Measurements from ENCODE around the gene ZYG11A. TPM values are rescaled to one million over a fixed set of nuclear protein-coding genes. Genes with fewer than 3 reads are reported as not detected.
A peak's percentile ranks its signal among the peaks of the same experiment; 100 is the strongest.

Gene ZYG11A
- total and polyA plus RNA-seq, 2 of the 13 experiments (the other 11 are each of a cell fraction or from before 2014, with no cell fraction given), result not detected

- TF ChIP-seq GPBP1L1 (CRISPR knock-in tag; IDR thresholded peaks at IDR 0.05) (no peak), SP2 (CRISPR knock-in tag; IDR thresholded peaks at IDR 0.05) (no peak), MBD4 (IDR thresholded peaks at IDR 0.05; ENCODE audit: borderline replicate concordance, low read length) (no peak), NPAS2 (CRISPR knock-in tag; IDR thresholded peaks at IDR 0.05; ENCODE audit: borderline replicate concordance) (0 out of 2 replicates have a peak, but pooled peaks have one; percentile 24), MTF2 (CRISPR knock-in tag; IDR thresholded peaks at IDR 0.05; ENCODE audit: borderline replicate concordance) (no peak)
- TF ChIP-seq, protein P1, sequence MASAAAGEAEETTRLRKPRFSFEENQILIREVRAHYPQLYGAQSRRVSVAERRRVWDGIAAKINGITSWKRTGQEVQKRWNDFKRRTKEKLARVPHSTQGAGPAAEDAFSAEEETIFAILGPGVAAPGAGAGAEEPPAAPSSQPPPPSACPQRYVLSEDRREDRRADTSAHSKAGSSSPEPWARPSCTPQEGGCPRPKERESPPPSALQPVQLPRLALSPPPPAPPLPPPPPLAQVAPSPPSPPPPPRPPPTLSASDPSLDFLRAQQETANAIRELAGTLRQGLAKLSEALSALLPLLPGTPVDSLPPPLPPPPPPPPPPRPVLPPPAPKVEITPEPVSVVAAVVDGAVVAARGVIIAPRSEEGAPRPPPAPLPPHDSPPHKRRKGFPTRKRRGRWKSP (CRISPR knock-in tag; IDR thresholded peaks at IDR 0.05), result no peak; the same call in 1 of the 2 replicates
Observed at GRCh38 chr1:52920791-52921291, 78.3 kb downstream of the ZYG11A start (continued).

DNA sequence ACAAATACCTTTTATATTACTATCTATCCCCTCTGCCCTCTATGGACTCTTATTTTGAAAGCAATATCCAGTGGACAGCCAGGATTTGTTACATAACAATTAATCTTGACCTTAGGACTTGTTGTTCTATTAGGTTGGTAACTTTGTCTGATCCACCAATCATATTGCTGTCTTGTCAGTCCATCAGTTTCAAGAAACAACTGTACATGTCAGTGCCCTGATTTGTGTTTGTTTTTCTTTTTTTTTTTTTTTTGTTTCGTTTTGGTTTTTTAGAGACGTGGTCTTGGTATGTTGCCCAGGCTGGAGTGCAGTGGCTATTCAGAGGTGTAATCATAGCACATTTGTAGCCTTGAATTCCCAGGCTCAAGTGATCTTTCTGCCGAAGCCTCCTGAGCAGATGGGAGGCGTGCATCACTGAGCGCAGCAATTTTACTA lies 83.0 kb downstream of the ZYG11A start:
- FAIRE-seq (peak; percentile 68), ATAC-seq (0 out of 3 replicates have a peak, but pooled peaks have one; percentile 4), DNase-seq (ENCODE audit: low spot score) (peak; percentile 82)
- no peaks in the 10 kb centered on the region for H4K20me1 ChIP-seq (ENCODE audit: insufficient read depth, low read length)
- H3K9ac ChIP-seq (ENCODE audit: insufficient read depth, low read depth, low read length), result 0 out of 2 replicates have a peak overlapping the region, but pooled peaks have one; percentile 23
- CTCF ChIA-PET (ENCODE audit: low intra/inter-chr PET ratio, low total read pairs), result no interaction called here
- POLR2A ChIA-PET, result no interaction called here
- intact Hi-C loops (cut with micrococcal nuclease; ENCODE audit: unreplicated experiment) (loop anchor here (10.0 kb wide), 1 partner anchor 221 kb away; no protein-coding TSS in a partner anchor), in situ Hi-C loops (cut with HindIII; ENCODE audit: extremely low pct_ligation_motif_present, low pct_unique_long_range_greater_than_20kb) (no loop called here)
- no TSS peak for BruUV-seq (replicated peaks)
- no peaks in the 10 kb centered on the region for H3K9me3 ChIP-seq (ENCODE audit: low read length)
- no peaks in the 10 kb centered on the region for H3K27me3 ChIP-seq (ENCODE audit: control insufficient read depth in 1 of 2, insufficient read depth in 2 of 2, low read length in 2 of 2)
- peaks cover 71% of the 10 kb centered on the region for H3K4me1 ChIP-seq (ENCODE audit: insufficient read depth, low read length)
- H3K36me3 ChIP-seq (replicated peaks in 1 of 2; ENCODE audit: control insufficient read depth in 1 of 2, insufficient read depth in 2 of 2, low read length in 2 of 2), result no peaks in the 10 kb centered on the region
- H2AFZ ChIP-seq (ENCODE audit: low read length), result no peak overlapping the region
- peaks cover 12% of the 10 kb centered on the region for H3K79me2 ChIP-seq (ENCODE audit: insufficient read depth, low read length)
- H3K27ac ChIP-seq (ENCODE audit: extremely low read length, insufficient read depth, low read length), result peak overlapping the region; percentile 79
- 0% methylated on average over 5 of the region's 5 CpGs for WGBS (ENCODE audit: low lambda C conversion rate)
- peak overlapping the region; percentile 99 for H3K4me2 ChIP-seq (ENCODE audit: low read depth, low read length)
- H3K4me3 ChIP-seq (replicated peaks in 1 of 3; ENCODE audit: insufficient read depth in 1 of 3, low read depth in 2 of 3, low read length in 3 of 3), result peak overlapping the region; percentile 21 to 42 (median 31); a peak in 5 of 6 replicates
- no peak for TF ChIP-seq NR1H2 (CRISPR knock-in tag; IDR thresholded peaks at IDR 0.05; ENCODE audit: borderline replicate concordance, low read depth)
- peak; percentile 13; the same call in 1 of the 2 replicates for TF ChIP-seq ZNF331 (CRISPR knock-in tag; IDR thresholded peaks at IDR 0.05)
- TF ChIP-seq GLMP (CRISPR knock-in tag; IDR thresholded peaks at IDR 0.05; ENCODE audit: borderline replicate concordance), result no peak
- no peak for TF ChIP-seq PATZ1 (CRISPR knock-in tag; IDR thresholded peaks at IDR 0.05)
- TF ChIP-seq ZNF678 (CRISPR knock-in tag; IDR thresholded peaks at IDR 0.05), result no peak
- TF ChIP-seq CBX1 (IDR thresholded peaks at IDR 0.05; ENCODE audit: low read depth), result no peak
- no peak for TF ChIP-seq HNRNPUL1 (IDR thresholded peaks at IDR 0.05; ENCODE audit: low read depth, low read length)
- TF ChIP-seq, protein P2, sequence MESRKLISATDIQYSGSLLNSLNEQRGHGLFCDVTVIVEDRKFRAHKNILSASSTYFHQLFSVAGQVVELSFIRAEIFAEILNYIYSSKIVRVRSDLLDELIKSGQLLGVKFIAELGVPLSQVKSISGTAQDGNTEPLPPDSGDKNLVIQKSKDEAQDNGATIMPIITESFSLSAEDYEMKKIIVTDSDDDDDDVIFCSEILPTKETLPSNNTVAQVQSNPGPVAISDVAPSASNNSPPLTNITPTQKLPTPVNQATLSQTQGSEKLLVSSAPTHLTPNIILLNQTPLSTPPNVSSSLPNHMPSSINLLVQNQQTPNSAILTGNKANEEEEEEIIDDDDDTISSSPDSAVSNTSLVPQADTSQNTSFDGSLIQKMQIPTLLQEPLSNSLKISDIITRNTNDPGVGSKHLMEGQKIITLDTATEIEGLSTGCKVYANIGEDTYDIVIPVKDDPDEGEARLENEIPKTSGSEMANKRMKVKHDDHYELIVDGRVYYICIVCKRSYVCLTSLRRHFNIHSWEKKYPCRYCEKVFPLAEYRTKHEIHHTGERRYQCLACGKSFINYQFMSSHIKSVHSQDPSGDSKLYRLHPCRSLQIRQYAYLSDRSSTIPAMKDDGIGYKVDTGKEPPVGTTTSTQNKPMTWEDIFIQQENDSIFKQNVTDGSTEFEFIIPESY (CRISPR knock-in tag; IDR thresholded peaks at IDR 0.05), result no peak
- TF ChIP-seq SNAPC2 (CRISPR knock-in tag; IDR thresholded peaks at IDR 0.05), result no peak

All from HepG2 (cell line).